HL-60 (cell line): Measurements from ENCODE around the gene MGAT5B.

ENCODE experiments used
- CTCF ChIP-seq: IDR thresholded peaks from one replicate; pipeline ENCODE4 v1.5.1; 2011; ENCODE audit warnings: low read length, control low read depth, inconsistent platforms; ENCODE audit not compliant: insufficient read depth
- GABPA ChIP-seq: IDR thresholded peaks from 2 replicates; pipeline ENCODE4 v1.6.1; 2012; ENCODE audit warnings: low read depth
- POLR2AphosphoS5 ChIP-seq: IDR thresholded peaks from 2 replicates; pipeline ENCODE4 v1.6.1; 2012; ENCODE audit warnings: low read depth
- SPI1 ChIP-seq: IDR thresholded peaks from 2 replicates; pipeline ENCODE4 v1.6.1; 2012; ENCODE audit warnings: low read depth, mild to moderate bottlenecking, borderline replicate concordance

GRCh38 chr17:76983075-76983775 is 115.0 kb downstream of the MGAT5B start:
- TF ChIP-seq CTCF (no peak), POLR2AphosphoS5 (no peak), GABPA (no peak), SPI1 (no peak)
